Transverse colon (tissue), 4 donors: Measurements from ENCODE around the gene USP14. TPM values are rescaled to one million over a fixed set of nuclear protein-coding genes. Genes with fewer than 3 reads are reported as not detected.
"Not testable (repeated sequence)": the region's sequence is repeated elsewhere in the genome, so short reads cannot be mapped to it uniquely, and the experiment has no call there.

ENCODE experiments used
- DNase-seq: peaks from one replicate; pipeline ENCODE4 v3.0.0-alpha.2; 2019
- H3K27ac ChIP-seq, 4 donors: fragments of 200-600 bp; sonication (generic); 2 replicates each; pipeline ENCODE4 v1.5.1; 2016 to 2018; ENCODE audit warnings: inconsistent platforms in 4 of 4
- H3K27me3 ChIP-seq: fragments of 200-600 bp; sonication (generic); 2 replicates; pipeline ENCODE4 v1.5.1; 2017; ENCODE audit warnings: inconsistent platforms
- H3K36me3 ChIP-seq, 4 donors: fragments of 200-600 bp; sonication (generic); 2 replicates each; pipeline ENCODE4 v1.5.1; 2017 to 2019; ENCODE audit warnings: inconsistent platforms in 4 of 4
- H3K4me1 ChIP-seq, 4 donors: fragments of 200-600 bp; sonication (generic); 2 replicates each; pipeline ENCODE4 v1.5.1; 2017 to 2020; ENCODE audit warnings: inconsistent platforms in 4 of 4
- H3K4me3 ChIP-seq, 4 donors: fragments of 200-600 bp; sonication (generic); 1 replicate in 1 of 4; 2 replicates in 3 of 4; pipeline versions ENCODE4 v1.5.1 to v1.6.1; 2017 to 2019; ENCODE audit warnings: inconsistent platforms in 4 of 4
- H3K9me3 ChIP-seq, 2 donors: fragments of 200-600 bp; sonication (generic); 2 replicates each; pipeline ENCODE4 v1.5.1; 2017 to 2019; ENCODE audit warnings: inconsistent platforms in 2 of 2
- CTCF ChIP-seq, 5 experiments: fragments of 200-600 bp in 3 of 5; fragments of 450-650 bp in 2 of 5; sonication (generic) in 3 of 5; IDR thresholded peaks; 1 replicate in 2 of 5; 2 replicates in 3 of 5; pipeline ENCODE4 v1.5.1; 2016 to 2017; ENCODE audit warnings: antibody characterized with exemption in 5 of 5, inconsistent platforms in 3 of 5, mild to moderate bottlenecking in 2 of 5, moderate library complexity in 1 of 5
- EP300 ChIP-seq: sonication (generic); formaldehyde crosslinking; IDR thresholded peaks from one replicate; pipeline ENCODE4 v1.6.1; 2017; ENCODE audit warnings: antibody characterized with exemption, low read depth
- POLR2A ChIP-seq: fragments of 450-650 bp; IDR thresholded peaks from one replicate; pipeline ENCODE4 v1.6.1; 2016; ENCODE audit warnings: antibody characterized with exemption, mild to moderate bottlenecking, moderate library complexity
- POLR2AphosphoS5 ChIP-seq, 3 donors: sonication (generic); formaldehyde crosslinking; IDR thresholded peaks; one replicate each; pipeline ENCODE4 v1.6.1; 2016; ENCODE audit warnings: antibody characterized with exemption in 3 of 3
- WGBS, 2 donors: methylation state at CpG; one replicate each; pipeline ENCODE4 v1.1.5; 2018; ENCODE audit warnings: low coverage in 1 of 2; 5-methylcytosine and 5-hydroxymethylcytosine counted together
- in situ Hi-C, 4 donors: fragments of 200-750 bp; cut with MboI; loops; one replicate each; pipeline versions ENCODE4 v1.15.0 to v1.15.1; 2017; ENCODE audit warnings: low sequenced_read_pairs in 3 of 4, low pct_ligation_motif_present in 1 of 4, low pct_unique_long_range_greater_than_20kb in 1 of 4
- intact Hi-C: fragments of 100-400 bp; cut with DNase I; formaldehyde crosslinking; loops from one replicate; pipeline ENCODE4 v1.15.1; 2023; ENCODE audit warnings: low total_unique reads
- total RNA-seq, 4 donors: library from RNA; depleted of rRNA; stranded (reverse); fragments of >200 nt; gene quantifications; one replicate each; pipeline ENCODE4 v1.1.0, GENCODE V29; 2016

The USP14 gene
- total RNA-seq, 4 donors from 2014 or later = 14.6 to 52.7 (median 21.3) TPM

DNA sequence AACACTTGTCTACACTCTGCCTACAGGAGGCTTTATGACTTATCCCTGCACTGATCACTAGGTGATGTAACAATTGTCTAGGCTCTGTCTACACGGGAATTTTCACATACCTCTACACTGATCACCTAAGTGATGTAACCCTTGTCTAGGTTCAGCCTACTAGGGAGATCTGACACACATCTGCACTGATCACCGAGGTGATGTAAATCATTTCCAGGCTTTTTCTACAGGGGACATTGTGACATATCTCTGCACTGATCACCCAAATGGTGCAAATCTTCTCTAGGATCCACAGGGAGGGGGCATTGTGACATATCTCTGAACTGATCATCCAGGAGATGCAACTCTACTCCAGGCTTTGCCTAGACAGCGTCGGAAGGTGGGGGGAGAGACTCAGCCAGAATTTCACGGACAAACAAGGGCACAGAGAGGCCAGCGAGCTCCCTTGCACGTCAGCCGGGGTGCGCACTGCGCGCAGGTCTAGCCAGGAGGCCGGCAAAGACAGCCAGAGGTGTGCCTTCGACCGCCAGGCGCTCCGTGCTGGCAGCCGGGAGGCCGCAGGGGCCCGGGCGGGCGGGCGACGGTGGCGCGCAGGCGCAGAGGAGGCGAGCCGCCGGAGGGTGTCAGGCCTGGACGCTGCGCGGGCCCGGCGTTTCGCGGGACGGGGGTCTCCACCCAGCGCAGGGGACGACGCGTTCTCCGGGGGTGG lies 46.9 kb upstream of the USP14 start:
- Histone ChIP-seq H3K27me3 (no peaks in the 10 kb centered on the region), H3K4me3 (peak overlapping the region in 3 of 4 donors; percentile 15 to 41 (median 35)), H3K36me3 (no peaks in the 10 kb centered on the region), H3K4me1 (peaks cover 0 to 6% (median 3%) of the 10 kb centered on the region in 4 donors), H3K27ac (peak overlapping the region in 3 of 4 donors; percentile 54 to 79 (median 74)), H3K9me3 (no peaks in the 10 kb centered on the region)
- in situ Hi-C loops = no loop called here
- 22% methylated on average over 1 to 37 of the region's 42 CpGs for WGBS, 2 donors
- intact Hi-C loops = no loop called here
- TF ChIP-seq POLR2AphosphoS5 (IDR thresholded peaks at IDR 0.05) (peak in 1 of 3 donors; percentile 9), POLR2A (no peak), EP300 (no peak), CTCF (IDR thresholded peaks at IDR 0.05) (peak in 1 of 5 experiments; percentile 6)
- peak; percentile 68 for DNase-seq

GRCh38 chr18:112015-112733 lies 46.2 kb upstream of the USP14 start:
- H3K4me1 ChIP-seq, H3K27me3 ChIP-seq, intact Hi-C loops, H3K9me3 ChIP-seq, H3K36me3 ChIP-seq, in situ Hi-C loops: not testable (repeated sequence)
- H3K27ac ChIP-seq = peak overlapping the region in 3 of 4 donors; percentile 54 to 79 (median 74)
- peak; percentile 47 for DNase-seq
- peak overlapping the region in 3 of 4 donors; percentile 15 to 41 (median 35) for H3K4me3 ChIP-seq
- WGBS, 2 donors = 44 to 54% methylated on average over 14 to 33 of the region's 43 CpGs

GRCh38 chr18:120539-121260 lies 37.7 kb upstream of the USP14 start:
- H3K4me1 ChIP-seq, H3K9me3 ChIP-seq, DNase-seq, in situ Hi-C loops, H3K4me3 ChIP-seq, intact Hi-C loops, H3K36me3 ChIP-seq, H3K27me3 ChIP-seq, H3K27ac ChIP-seq: not testable (repeated sequence)
- WGBS, 2 donors = 70 to 71% methylated on average over 5 to 7 of the region's 7 CpGs

DNA sequence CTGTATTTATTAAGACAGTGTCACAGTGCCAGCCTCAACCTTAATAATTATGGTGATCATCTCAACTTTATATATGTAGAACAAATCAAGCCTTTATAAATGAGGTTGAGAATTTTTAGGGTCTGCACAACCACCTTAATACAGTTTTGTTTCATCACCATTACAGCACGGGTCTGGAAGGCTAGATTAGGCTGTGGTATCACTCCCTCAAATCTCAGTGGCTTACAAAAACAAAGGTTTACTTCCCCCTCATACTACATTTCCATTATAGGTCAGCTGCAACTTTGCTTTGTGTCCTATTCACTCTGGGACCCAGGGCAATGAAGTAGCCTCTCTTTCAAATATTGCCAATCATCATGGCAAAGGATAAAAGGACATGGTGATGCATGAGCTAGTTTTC lies 23.3 kb upstream of the USP14 start:
- DNase-seq = no peak
- no peak overlapping the region for H3K27ac ChIP-seq
- TF ChIP-seq EP300 (no peak), CTCF (IDR thresholded peaks at IDR 0.05) (no peak), POLR2A (no peak), POLR2AphosphoS5 (IDR thresholded peaks at IDR 0.05) (no peak)
- in situ Hi-C loops = no loop called here
- H3K4me1 ChIP-seq = no peaks in the 10 kb centered on the region
- intact Hi-C loops = no loop called here
- no peaks in the 10 kb centered on the region for H3K9me3 ChIP-seq
- H3K4me3 ChIP-seq = no peak overlapping the region
- H3K27me3 ChIP-seq = no peaks in the 10 kb centered on the region
- H3K36me3 ChIP-seq = no peaks in the 10 kb centered on the region
- WGBS, 2 donors = 32 to 33% methylated on average over 1 of the region's 1 CpG

GRCh38 chr18:136433-136832 lies 21.9 kb upstream of the USP14 start:
- H3K27me3 ChIP-seq = no peaks in the 10 kb centered on the region
- 64 to 84% methylated on average over 5 to 7 of the region's 7 CpGs for WGBS, 2 donors
- no peak overlapping the region for H3K4me3 ChIP-seq
- peak; percentile 10 for DNase-seq
- H3K27ac ChIP-seq = no peak overlapping the region
- intact Hi-C loops (no loop called here), in situ Hi-C loops (no loop called here)
- no peaks in the 10 kb centered on the region for H3K9me3 ChIP-seq
- no peaks in the 10 kb centered on the region for H3K4me1 ChIP-seq
- TF ChIP-seq POLR2A = no peak
- TF ChIP-seq POLR2AphosphoS5 (IDR thresholded peaks at IDR 0.05) = no peak
- TF ChIP-seq EP300 = no peak
- no peaks in the 10 kb centered on the region for H3K36me3 ChIP-seq
